ENCODE data around the gene DIP2A.

- TF ChIP-seq CTCF (IDR thresholded peaks at IDR 0.05; ENCODE audit: borderline replicate concordance, extremely low read depth, low read length, poor library complexity, severe bottlenecking) (no peak), EZH2 (IDR thresholded peaks at IDR 0.05; ENCODE audit: borderline replicate concordance, low read depth, low read length, severe bottlenecking) (no peak)
These were observed 23.6 kb downstream of the DIP2A start for GRCh38 chr21:46482225-46482845.

Measured in DND-41 (cell line).